ENCODE data around the gene SRGAP3.

GRCh38 chr3:9169326-9169725, 80.1 kb downstream of the SRGAP3 start:
- no peak for TF ChIP-seq CTCF (IDR thresholded peaks at IDR 0.05)
- no peak for TF ChIP-seq POLR2A (IDR thresholded peaks at IDR 0.05)
